GM19372 (cell line): ENCODE data around the gene DEXI.
A peak's percentile ranks its signal among the peaks of the same experiment; 100 is the strongest.

Experiments
- ATAC-seq: cut with Tn5 transposase; IDR thresholded peaks from one replicate; pipeline ENCODE4 v1.9.1; 2021; ENCODE audit warnings: mild to moderate bottlenecking, low read depth, moderate library complexity; ENCODE audit not compliant: unreplicated experiment

The DEXI gene

GRCh38 chr16:10942352-10943063, at the start of gene DEXI:
Gene DEXI (minus strand): TSS chr16:10942468. CDS start chr16:10942005, 463 bp downstream.
- ATAC-seq: peak; percentile 61

- ATAC-seq: no peak
Measured at GRCh38 chr16:10990378-10990777, 48.1 kb upstream of the DEXI start.

- no peak for ATAC-seq
Measured at GRCh38 chr16:10989559-10989958, 47.3 kb upstream of the DEXI start.

- no peak for ATAC-seq
Measured at GRCh38 chr16:10988879-10989278, 46.6 kb upstream of the DEXI start.

DNA sequence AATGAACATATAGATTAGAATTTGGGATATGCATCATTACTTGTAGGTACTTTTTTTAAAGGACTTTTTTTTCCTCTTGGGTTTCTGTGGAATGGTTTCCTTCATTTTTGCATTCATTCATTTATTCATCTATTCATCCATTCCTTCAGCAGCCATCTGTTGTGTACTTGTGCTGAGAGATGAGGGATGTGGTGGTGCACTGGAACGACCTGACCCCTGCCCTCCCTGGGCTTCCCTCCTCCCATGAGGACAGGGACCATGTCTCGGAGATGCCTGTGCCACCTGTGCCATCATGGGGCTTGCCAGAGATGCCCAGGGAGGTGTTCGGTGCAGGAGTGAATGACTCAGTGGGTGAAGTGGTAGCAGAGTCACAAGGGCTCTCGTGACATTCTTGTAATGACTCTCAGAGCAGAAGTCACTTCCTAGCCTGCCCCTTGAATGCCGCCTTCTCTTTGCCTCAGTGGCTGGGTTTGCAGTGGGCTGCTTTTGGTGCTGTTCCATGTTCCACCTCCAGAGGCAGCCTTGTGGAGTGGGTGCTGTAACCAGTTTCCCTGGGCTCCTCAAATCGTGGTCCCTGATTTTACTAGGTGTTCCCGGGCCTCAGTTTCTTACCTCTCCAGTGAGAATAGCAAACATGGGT, 46.0 kb upstream of the DEXI start:
- ATAC-seq: no peak

GRCh38 chr16:10987361-10988163, 45.3 kb upstream of the DEXI start:
- ATAC-seq: no peak

DNA sequence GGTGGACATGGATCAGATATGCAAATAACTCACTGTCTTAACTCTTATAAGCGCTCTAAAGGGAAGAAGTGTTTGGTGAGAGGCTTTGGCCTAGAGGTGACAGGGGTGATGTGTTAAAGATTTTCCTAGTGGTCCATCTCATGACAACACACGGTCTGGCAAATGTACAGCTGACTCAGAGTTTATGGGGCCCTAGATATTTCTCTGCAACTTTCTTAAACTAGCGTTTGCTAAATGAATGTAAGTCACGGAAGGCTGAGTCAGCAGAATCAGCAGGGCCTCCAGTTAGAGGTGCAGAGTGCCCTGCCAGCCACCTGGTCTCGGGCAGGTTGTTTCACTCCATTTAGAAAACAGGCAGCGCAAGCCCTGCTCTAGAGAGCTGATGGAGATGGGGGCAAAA, 42.2 kb upstream of the DEXI start:
- no peak for ATAC-seq

DNA sequence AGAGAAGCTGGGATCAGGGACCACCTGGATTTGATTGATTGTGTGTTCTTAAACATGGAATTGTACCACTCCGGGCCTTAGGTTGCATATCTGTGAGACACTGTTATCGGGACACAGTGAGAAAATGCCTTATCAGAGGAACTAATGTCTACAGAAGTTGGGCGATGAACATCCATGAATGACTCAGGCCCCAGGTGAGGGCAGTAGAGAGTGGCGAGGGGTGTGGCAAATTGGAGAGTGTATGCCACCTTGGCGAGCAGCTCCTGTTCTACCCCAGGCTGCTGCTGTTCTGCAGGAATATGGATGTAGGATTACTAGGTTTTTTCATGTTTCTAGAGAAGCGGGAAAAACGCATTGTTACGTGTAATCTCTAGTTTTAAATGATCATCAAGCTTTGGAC, 40.9 kb upstream of the DEXI start:
- no peak for ATAC-seq

GRCh38 chr16:10982465-10983150, 40.3 kb upstream of the DEXI start:
- no peak for ATAC-seq

GRCh38 chr16:10981697-10982216, 39.5 kb upstream of the DEXI start:
- ATAC-seq: peak; percentile 62

DNA sequence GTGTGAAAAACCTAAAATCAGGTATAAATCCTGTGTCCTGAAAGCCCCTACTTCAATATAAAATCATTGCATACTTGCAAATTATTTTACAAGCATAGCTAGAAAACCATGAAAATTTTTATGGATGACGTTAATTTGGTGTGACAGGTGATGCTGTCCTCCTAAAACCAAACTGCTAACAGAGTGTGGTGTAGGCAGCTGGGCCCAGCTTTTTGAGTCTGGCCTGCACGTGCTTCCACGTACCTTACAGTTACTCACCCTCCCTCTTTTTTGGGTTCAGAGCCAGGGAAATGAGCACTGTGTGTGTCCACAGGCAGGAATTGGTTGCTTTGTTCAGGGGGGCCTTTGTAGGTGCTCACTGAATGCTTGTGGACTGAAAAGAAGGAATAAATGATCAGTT, 38.5 kb upstream of the DEXI start:
- no peak for ATAC-seq

GRCh38 chr16:10979717-10980601, 37.7 kb upstream of the DEXI start:
- ATAC-seq: no peak

- ATAC-seq: no peak
Measured at GRCh38 chr16:10978871-10979446, 36.7 kb upstream of the DEXI start.

DNA sequence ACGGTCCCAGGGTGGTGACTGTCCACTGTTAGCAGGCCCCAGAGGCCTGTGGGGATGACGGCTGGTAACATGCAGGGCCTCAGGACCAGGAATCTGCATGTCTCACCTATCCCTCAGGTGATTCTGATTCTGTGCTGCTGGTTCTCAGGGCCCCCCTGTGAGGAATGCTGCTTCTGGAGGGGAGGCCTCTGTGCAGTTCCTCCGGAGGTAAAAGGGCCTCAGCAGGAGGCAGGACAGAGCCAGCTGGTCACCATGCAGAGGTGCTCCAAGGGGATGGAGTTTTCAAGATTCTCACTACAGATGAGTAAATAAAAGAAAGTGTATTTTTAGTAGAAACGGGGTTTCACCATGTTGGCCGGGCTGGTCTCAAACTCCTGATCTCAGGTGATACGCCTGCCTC, 35.9 kb upstream of the DEXI start:
- no peak for ATAC-seq

GRCh38 chr16:10976634-10977033, 34.4 kb upstream of the DEXI start:
- no peak for ATAC-seq

GRCh38 chr16:10972819-10973464, 30.7 kb upstream of the DEXI start:
- ATAC-seq: no peak

DNA sequence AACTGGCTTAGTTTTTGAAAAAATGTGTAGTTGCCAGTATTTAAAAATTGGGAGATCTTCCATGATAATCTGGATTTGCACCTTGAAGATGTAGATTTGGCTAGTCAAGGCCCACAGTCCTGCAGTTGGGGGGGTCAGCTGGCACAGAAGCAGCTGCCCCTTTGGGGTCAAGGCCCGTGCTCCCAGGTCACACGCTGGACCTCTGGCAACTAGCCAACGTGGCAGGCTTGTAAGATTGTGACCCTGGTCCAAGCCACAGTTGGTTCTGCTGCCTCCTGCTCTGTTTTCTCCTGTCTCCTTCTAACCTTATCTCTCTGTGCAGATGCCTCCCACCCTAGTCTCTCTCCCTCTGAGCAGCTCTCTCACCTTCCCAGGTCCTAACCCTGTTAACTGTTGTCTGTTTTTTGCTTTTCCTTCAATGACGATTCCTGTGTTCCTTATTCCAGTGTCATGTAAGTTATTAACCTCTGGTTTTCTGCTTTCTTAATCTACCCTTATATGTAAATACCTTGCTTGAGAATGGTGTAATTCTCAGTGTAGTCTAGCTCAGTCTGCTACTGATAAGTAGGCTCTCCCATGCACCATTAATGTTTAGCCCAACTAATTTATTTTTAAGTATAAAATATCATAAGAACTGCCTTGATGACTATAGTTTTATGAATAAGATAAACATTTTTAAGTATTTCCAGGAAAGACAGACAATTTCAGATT, 30.0 kb upstream of the DEXI start:
- no peak for ATAC-seq

GRCh38 chr16:10971560-10971961, 29.3 kb upstream of the DEXI start:
- ATAC-seq: no peak
